K562 (cell line): ENCODE results near the gene RERE. TPM values are rescaled to one million over a fixed set of nuclear protein-coding genes. Genes with fewer than 3 reads are reported as not detected.

ENCODE experiments used
- ATAC-seq: fragments of 200-7000 bp; cut with Tn5 transposase; 3 replicates; pipeline ENCODE4 v1.9.1; 2020; ENCODE audit warnings: moderate library complexity
- BruUV-seq: library from RNA; stranded (reverse); fragments of 400-500 nt; replicated peaks from 2 replicates; lab custom pipeline; 2021; lab: Mats Ljungman, UMichigan
- CTCF ChIA-PET: fragments of 300-600 bp; formaldehyde crosslinking; extraction: SDS; loops from one replicate; lab custom pipeline; 2021; ENCODE audit warnings: low intra/inter-chr PET ratio; lab: Yijun Ruan, JAX
- POLR2A ChIA-PET: fragments of 300-600, 350-650 bp; sonication (Branson Sonifier 250); formaldehyde crosslinking; extraction: SDS; loops from one replicate; lab custom pipeline; 2021; ENCODE audit warnings: antibody characterized with exemption, inconsistent platforms; lab: Yijun Ruan, JAX
- DNase-seq, 4 experiments: peaks; one replicate each; pipeline versions ENCODE4 v3.0.0 to v3.0.0-alpha.2; 2011 to 2018; ENCODE audit warnings: low spot score in 3 of 4, mixed read lengths in 3 of 4; ENCODE audit errors: extremely low read depth in 1 of 4
- FAIRE-seq: peaks from 2 replicates; lab custom pipeline; 2011; peaks lifted over from hg19 to GRCh38; lab: Jason Lieb, UNC
- H2AFZ ChIP-seq: 2 replicates; pipeline ENCODE4 v1.6.0; 2011; ENCODE audit warnings: low read depth, low read length, control low read depth, inconsistent platforms
- H3K27ac ChIP-seq: fragments of 200-600 bp; 3 replicates; pipeline ENCODE4 v1.8.0; 2011; ENCODE audit warnings: low read depth, mild to moderate bottlenecking, control low read depth, inconsistent platforms, low read length, moderate library complexity, mixed read lengths; ENCODE audit errors: extremely low read depth
- H3K27me3 ChIP-seq, 2 experiments: fragments of 300-600 bp in 1 of 2; 2 replicates in 1 of 2; 3 replicates in 1 of 2; pipeline versions ENCODE4 v1.6.0 to v1.8.0; 2011; ENCODE audit warnings: inconsistent platforms in 2 of 2, low read length in 2 of 2, mild to moderate bottlenecking in 1 of 2, mixed read lengths in 1 of 2, moderate library complexity in 1 of 2; ENCODE audit not compliant: control insufficient read depth in 2 of 2, insufficient read depth in 2 of 2
- H3K36me3 ChIP-seq: fragments of 300-600 bp; 3 replicates; pipeline ENCODE4 v1.8.0; 2011; ENCODE audit warnings: mild to moderate bottlenecking, low read length, inconsistent platforms; ENCODE audit not compliant: control insufficient read depth, insufficient read depth
- H3K4me1 ChIP-seq, 2 experiments: fragments of 200-600 bp in 1 of 2; replicated peaks in 1 of 2; 2 replicates in 1 of 2; 3 replicates in 1 of 2; pipeline versions ENCODE4 v1.5.1 to v1.8.0; 2011; ENCODE audit warnings: inconsistent platforms in 2 of 2, low read length in 2 of 2, mild to moderate bottlenecking in 1 of 2, mixed read lengths in 1 of 2, moderate library complexity in 1 of 2; ENCODE audit not compliant: control insufficient read depth in 2 of 2, insufficient read depth in 2 of 2
- H3K4me2 ChIP-seq: 2 replicates; pipeline ENCODE4 v1.6.1; 2011; ENCODE audit warnings: low read length, control low read depth, inconsistent platforms, mixed read lengths; ENCODE audit not compliant: insufficient read depth
- H3K4me3 ChIP-seq: fragments of 200-600 bp; sonication (generic), shearing (Covaris generic); 2 replicates; pipeline ENCODE4 v1.5.1; 2016; ENCODE audit warnings: control low read depth, inconsistent platforms
- H3K79me2 ChIP-seq: fragments of 200-600 bp; 3 replicates; pipeline ENCODE4 v1.8.0; 2011; ENCODE audit warnings: low read length, inconsistent platforms; ENCODE audit not compliant: control insufficient read depth, insufficient read depth
- H3K9ac ChIP-seq, 2 experiments: 2 replicates each; pipeline versions ENCODE4 v1.6.0 to v1.6.1; 2011; ENCODE audit warnings: low read depth in 2 of 2, low read length in 2 of 2, control low read depth in 1 of 2, inconsistent platforms in 1 of 2, mild to moderate bottlenecking in 1 of 2, mixed read lengths in 1 of 2; ENCODE audit not compliant: insufficient read depth in 1 of 2
- H3K9me1 ChIP-seq: one replicate; pipeline ENCODE4 v1.6.0; 2011; ENCODE audit warnings: inconsistent platforms, mild to moderate bottlenecking, low read length, moderate library complexity; ENCODE audit not compliant: control insufficient read depth, insufficient read depth
- H3K9me3 ChIP-seq: replicated peaks from 2 replicates; pipeline ENCODE4 v1.5.1; 2011; ENCODE audit warnings: low read depth, low read length, inconsistent platforms; ENCODE audit not compliant: control insufficient read depth, insufficient read depth
- H4K20me1 ChIP-seq: replicated peaks from 2 replicates; pipeline ENCODE4 v1.6.1; 2011; ENCODE audit warnings: low read length, inconsistent platforms, mixed read lengths; ENCODE audit not compliant: control insufficient read depth, insufficient read depth
- IRF2 ChIP-seq: sonication (generic); formaldehyde crosslinking; IDR thresholded peaks from 2 replicates; pipeline ENCODE4 v1.8.1; 2022; ENCODE audit warnings: mild to moderate bottlenecking, missing genetic modification reagents
- KLF13 ChIP-seq: fragments of 450-650 bp; IDR thresholded peaks from 2 replicates; pipeline ENCODE4 v1.6.1; 2016; ENCODE audit warnings: missing genetic modification characterization, low read depth, mild to moderate bottlenecking, missing compliant biosample characterization, moderate library complexity, borderline replicate concordance
- SRF ChIP-seq, 2 experiments: fragments of 250-450, 450-650 bp in 1 of 2; sonication (Bioruptor Pico) in 1 of 2; sonication (generic) in 1 of 2; formaldehyde crosslinking; IDR thresholded peaks; 2 replicates each; pipeline versions ENCODE4 v1.5.0 to v1.5.1; 2020 to 2022; ENCODE audit warnings: mild to moderate bottlenecking in 1 of 2, missing genetic modification reagents in 1 of 2
- ZNF24 ChIP-seq: fragments of 450-650 bp; IDR thresholded peaks from 2 replicates; pipeline ENCODE4 v1.6.1; 2016
- ZNF280A ChIP-seq: fragments of 450-650 bp; IDR thresholded peaks from 2 replicates; pipeline ENCODE4 v1.6.1; 2018; ENCODE audit warnings: mild to moderate bottlenecking, low read depth; ENCODE audit not compliant: partially characterized antibody
- WGBS: fragments of 100-300 bp; shearing (Covaris generic); methylation state at CpG from one replicate; pipeline ENCODE4 v1.1.6; 2016; ENCODE audit warnings: low coverage, mixed read lengths; ENCODE audit not compliant: insufficient coverage; ENCODE audit errors: missing lambda C conversion rate; 5-methylcytosine and 5-hydroxymethylcytosine counted together
- in situ Hi-C: fragments of 300-500 bp; cut with MboI; formaldehyde crosslinking; loops from 4 replicates; pipeline ENCODE4 v1.15.0; 2018; ENCODE audit warnings: inconsistent platforms, mixed read lengths
- intact Hi-C: fragments of 100-400 bp; cut with micrococcal nuclease; formaldehyde crosslinking; loops from 2 replicates; pipeline ENCODE4 v1.14.2; 2022
- polyA plus RNA-seq, 8 experiments: library from polyadenylated mRNA; depleted of rRNA in 4 of 8; stranded (reverse) in 5 of 8; unstranded in 3 of 8; fragments of >200 nt; fragmentation: Nextera tagmentation in 2 of 8; fragmentation: Illumina TruSeq in 1 of 8; extraction: Ambion mirVana in 2 of 8; extraction: Trizol in 1 of 8; gene quantifications; 2 replicates each; pipeline versions ENCODE4 v1.2.1 to v1.2.3, GENCODE V29; 2011 to 2014; ENCODE audit warnings: inconsistent platforms in 1 of 8, missing spikeins in 1 of 8
- total RNA-seq, 7 experiments: library from RNA; depleted of rRNA in 6 of 7; stranded (reverse); fragments of >200 nt in 6 of 7; fragmentation: Illumina TruSeq in 2 of 7; extraction: Trizol in 2 of 7; gene quantifications; 2 replicates each; pipeline versions ENCODE4 v1.2.1 to v1.2.3, GENCODE V29; 2011 to 2021; ENCODE audit warnings: low replicate concordance in 1 of 7

RERE gene
- total and polyA plus RNA-seq, 9 of the 15 experiments (the other 6 are each of a cell fraction or from before 2014, with no cell fraction given), result 3.0 to 51.5 (median 13.4) TPM

GRCh38 chr1:8473891-8474300 is 343.5 kb downstream of the RERE start:
- no peak for FAIRE-seq

More at GRCh38 chr1:8473891-8474300, 343.5 kb downstream of the RERE start:
- H3K4me1 ChIP-seq, result no peaks in the 10 kb centered on the region
- no peaks in the 10 kb centered on the region for H4K20me1 ChIP-seq
- H3K4me3 ChIP-seq, result no peak overlapping the region
- no peak overlapping the region for H3K4me2 ChIP-seq
- BruUV-seq, result no TSS peak
- no peak overlapping the region for H3K27ac ChIP-seq
- no peak for ATAC-seq
- POLR2A ChIA-PET, result interaction anchor here (0.6 to 1.3 kb wide), 3 partner anchors 9 to 13 kb away, joined by 3 to 4 read pairs (median 3); no protein-coding TSS in a partner anchor
- H2AFZ ChIP-seq, result no peak overlapping the region
- no peaks in the 10 kb centered on the region for H3K9me1 ChIP-seq
- H3K36me3 ChIP-seq, result no peaks in the 10 kb centered on the region
- H3K9me3 ChIP-seq, result no peaks in the 10 kb centered on the region
- in situ Hi-C loops, result no loop called here
- CTCF ChIA-PET, result no interaction called here
- 95% methylated on average over 2 of the region's 2 CpGs for WGBS
- no peak for TF ChIP-seq KLF13
- no peak for TF ChIP-seq ZNF280A
- TF ChIP-seq IRF2, result no peak
- no peak for TF ChIP-seq SRF (CRISPR knock-in tag; IDR thresholded peaks at IDR 0.05)
- no peak for TF ChIP-seq ZNF24
- TF ChIP-seq, all 486 proteins: peak for 0
- intact Hi-C loops, result no loop called here
- Histone ChIP-seq H3K9ac (no peak overlapping the region), H3K27me3 (no peaks in the 10 kb centered on the region), H3K79me2 (no peaks in the 10 kb centered on the region)
- DNase-seq, result no peak
